IMR-90 (cell line): ENCODE results near the gene CHD6. TPM values are rescaled to one million over a fixed set of nuclear protein-coding genes. Genes with fewer than 3 reads are reported as not detected.

Source experiments
- ATAC-seq: fragments of 200-7000 bp; cut with Tn5 transposase; 2 replicates; pipeline ENCODE4 v1.9.1; 2020; ENCODE audit warnings: low read depth, mild to moderate bottlenecking, moderate library complexity
- BruUV-seq: library from RNA; stranded (reverse); fragments of 400-500 nt; replicated peaks from 2 replicates; lab custom pipeline; 2021; lab: Mats Ljungman, UMichigan
- CTCF ChIA-PET: fragments of 300-600 bp; formaldehyde crosslinking; extraction: SDS; loops from one replicate; lab custom pipeline; 2021; ENCODE audit warnings: antibody characterized with exemption; lab: Yijun Ruan, JAX
- POLR2A ChIA-PET: fragments of 300-600 bp; sonication (Branson Sonifier 250); formaldehyde crosslinking; loops from one replicate; lab custom pipeline; 2022; ENCODE audit warnings: antibody characterized with exemption; ENCODE audit not compliant: unreplicated experiment; lab: Charles Lee
- DNase-seq: peaks from one replicate; pipeline ENCODE4 v3.0.0; 2013
- H2AFZ ChIP-seq: replicated peaks from 2 replicates; pipeline ENCODE3; 2013; ENCODE audit warnings: low read length, mild to moderate bottlenecking; ENCODE audit not compliant: poor library complexity
- H2AK5ac ChIP-seq: 2 replicates; pipeline ENCODE4 v1.6.1; 2013; ENCODE audit warnings: low read depth, low read length, inconsistent platforms
- H2AK9ac ChIP-seq: replicated peaks from 2 replicates; pipeline ENCODE3; 2013; ENCODE audit warnings: mild to moderate bottlenecking, low read depth, low read length, moderate library complexity; ENCODE audit not compliant: poor library complexity
- H2BK120ac ChIP-seq: 2 replicates; pipeline ENCODE4 v1.6.1; 2013; ENCODE audit warnings: low read depth, low read length, inconsistent platforms
- H2BK15ac ChIP-seq: 3 replicates; pipeline ENCODE4 v1.6.1; 2013; ENCODE audit warnings: low read depth, low read length, inconsistent platforms
- H2BK20ac ChIP-seq: 2 replicates; pipeline ENCODE4 v1.6.1; 2013; ENCODE audit warnings: low read depth, mild to moderate bottlenecking, inconsistent platforms, low read length, moderate library complexity
- H2BK5ac ChIP-seq: 2 replicates; pipeline ENCODE4 v1.6.1; 2013; ENCODE audit warnings: mild to moderate bottlenecking, low read depth, low read length, inconsistent platforms; ENCODE audit not compliant: poor library complexity, severe bottlenecking
- H3K14ac ChIP-seq: replicated peaks from 2 replicates; pipeline ENCODE4 v1.6.1; 2013; ENCODE audit warnings: low read depth, low read length, inconsistent platforms
- H3K18ac ChIP-seq: 2 replicates; pipeline ENCODE4 v1.6.1; 2013; ENCODE audit warnings: low read depth, low read length, control low read depth
- H3K23ac ChIP-seq: 2 replicates; pipeline ENCODE4 v1.6.1; 2013; ENCODE audit warnings: low read depth, low read length, inconsistent platforms
- H3K27ac ChIP-seq: 2 replicates; pipeline ENCODE4 v1.5.1; 2013; ENCODE audit warnings: mild to moderate bottlenecking, control low read depth, low read length; ENCODE audit not compliant: insufficient read depth
- H3K27me3 ChIP-seq: 2 replicates; pipeline ENCODE4 v1.6.1; 2013; ENCODE audit warnings: low read length; ENCODE audit not compliant: control insufficient read depth, insufficient read depth
- H3K36me3 ChIP-seq: 2 replicates; pipeline ENCODE4 v1.6.1; 2013; ENCODE audit warnings: low read length, mixed read lengths; ENCODE audit not compliant: control insufficient read depth, insufficient read depth
- H3K4ac ChIP-seq: 2 replicates; pipeline ENCODE4 v1.6.1; 2013; ENCODE audit warnings: low read depth, low read length, inconsistent platforms
- H3K4me1 ChIP-seq: 2 replicates; pipeline ENCODE4 v1.6.1; 2013; ENCODE audit warnings: low read length, mixed read lengths; ENCODE audit not compliant: control insufficient read depth, insufficient read depth
- H3K4me2 ChIP-seq: 2 replicates; pipeline ENCODE4 v1.6.1; 2013; ENCODE audit warnings: low read depth, mild to moderate bottlenecking, control low read depth, low read length, moderate library complexity
- H3K4me3 ChIP-seq: 2 replicates; pipeline ENCODE4 v1.5.1; 2013; ENCODE audit warnings: low read depth, mild to moderate bottlenecking, control low read depth, low read length, moderate library complexity; ENCODE audit not compliant: insufficient read depth
- H3K56ac ChIP-seq: 2 replicates; pipeline ENCODE4 v1.6.1; 2013; ENCODE audit warnings: low read length, inconsistent platforms; ENCODE audit not compliant: insufficient read depth; ENCODE audit errors: extremely low read depth
- H3K79me1 ChIP-seq, 2 experiments: 2 replicates each; pipeline ENCODE4 v1.6.1; 2013; ENCODE audit warnings: low read length in 2 of 2, inconsistent platforms in 1 of 2, low read depth in 1 of 2
- H3K9ac ChIP-seq: 2 replicates; pipeline ENCODE4 v1.6.1; 2013; ENCODE audit warnings: low read depth, low read length, control low read depth
- H3K9me1 ChIP-seq: 2 replicates; pipeline ENCODE4 v1.6.1; 2013; ENCODE audit warnings: low read length, inconsistent platforms; ENCODE audit not compliant: insufficient read depth
- H3K9me3 ChIP-seq: 2 replicates; pipeline ENCODE4 v1.6.1; 2013; ENCODE audit warnings: low read length; ENCODE audit not compliant: control insufficient read depth, insufficient read depth
- H4K20me1 ChIP-seq: 2 replicates; pipeline ENCODE4 v1.6.1; 2013; ENCODE audit warnings: low read length, inconsistent platforms; ENCODE audit not compliant: insufficient read depth
- H4K5ac ChIP-seq: 2 replicates; pipeline ENCODE4 v1.6.1; 2013; ENCODE audit warnings: mild to moderate bottlenecking, low read depth, low read length, control low read depth
- H4K8ac ChIP-seq, 2 experiments: 2 replicates each; pipeline ENCODE4 v1.6.1; 2013; ENCODE audit warnings: low read depth in 2 of 2, low read length in 2 of 2, control low read depth in 1 of 2, inconsistent platforms in 1 of 2
- H4K91ac ChIP-seq: 2 replicates; pipeline ENCODE4 v1.6.1; 2013; ENCODE audit warnings: low read depth, low read length, inconsistent platforms; ENCODE audit not compliant: insufficient read depth
- ELK1 ChIP-seq: fragments of 150-350 bp; IDR thresholded peaks from 2 replicates; pipeline ENCODE4 v1.6.1; 2016; ENCODE audit warnings: low read depth, mild to moderate bottlenecking, low read length, moderate library complexity, borderline replicate concordance
- RFX5 ChIP-seq: IDR thresholded peaks from 2 replicates; pipeline ENCODE4 v1.8.0; 2012; ENCODE audit warnings: low read depth, mild to moderate bottlenecking, low read length, moderate library complexity
- WGBS, 2 experiments: methylation state at CpG; one replicate each; pipeline versions ENCODE4 v1.1.5 to v1.1.7; 2013; ENCODE audit warnings: missing lambda C conversion rate in 2 of 2; ENCODE audit not compliant: insufficient read length in 1 of 2; ENCODE audit errors: extremely low coverage in 2 of 2; 5-methylcytosine and 5-hydroxymethylcytosine counted together
- dilution Hi-C: fragments of 300-500 bp; cut with HindIII; formaldehyde crosslinking; loops from one replicate; pipeline ENCODE4 v1.14.3; 2018; ENCODE audit warnings: low sequenced_read_pairs; ENCODE audit not compliant: unreplicated experiment
- in situ Hi-C: fragments of 300-500 bp; cut with MboI; formaldehyde crosslinking; loops from 3 replicates; pipeline ENCODE4 v1.14.3; 2019; ENCODE audit warnings: low sequenced_read_pairs, inconsistent platforms, mixed read lengths
- intact Hi-C: fragments of 100-400 bp; cut with micrococcal nuclease; formaldehyde crosslinking; loops from 2 replicates; pipeline ENCODE4 v1.10.0; 2022
- polyA plus RNA-seq, 3 experiments: library from polyadenylated mRNA; depleted of rRNA; stranded (reverse); fragments of >200 nt; gene quantifications; 2 replicates each; pipeline ENCODE4 v1.2.3, GENCODE V29; 2012; ENCODE audit warnings: low replicate concordance in 1 of 3
- total RNA-seq: library from RNA; depleted of rRNA; stranded (reverse); fragments of >200 nt; gene quantifications from 2 replicates; pipeline ENCODE4 v1.2.3, GENCODE V29; 2012

Gene CHD6
- total and polyA plus RNA-seq, 2 of the 4 experiments (the other 2 are of a cell fraction), result 8.8 to 26.7 TPM

DNA sequence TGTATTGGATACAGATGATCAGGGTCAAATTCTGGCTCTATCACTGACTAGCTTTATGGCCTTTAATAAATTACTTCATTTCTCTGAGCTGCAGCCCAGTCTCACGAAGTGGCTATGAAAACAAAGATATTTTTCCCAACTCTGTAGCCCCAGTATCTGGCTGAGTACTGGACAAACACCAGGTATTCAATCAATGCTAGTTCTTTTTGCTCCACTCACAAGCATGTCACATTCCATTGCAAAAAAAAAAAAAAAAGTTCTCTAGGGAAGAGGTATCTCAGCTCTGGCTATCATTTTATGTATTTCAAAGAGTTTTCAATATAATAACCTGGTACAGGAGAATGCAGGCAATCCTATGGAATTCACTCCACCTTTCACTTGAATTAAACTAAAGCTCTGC is 3.1 kb downstream of the CHD6 start:
- Histone ChIP-seq H3K9ac (no peak overlapping the region), H3K4me1 (peaks cover 4% of the 10 kb centered on the region), H4K5ac (no peak overlapping the region), H3K4ac (no peak overlapping the region), H3K9me3 (no peaks in the 10 kb centered on the region), H3K27ac (no peak overlapping the region), H4K20me1 (peaks cover 47% of the 10 kb centered on the region), H2BK120ac (no peak overlapping the region), H3K56ac (no peak overlapping the region), H3K14ac (no peak overlapping the region), H2AK5ac (no peak overlapping the region), H3K23ac (no peak overlapping the region), H2AK9ac (no peak overlapping the region), H3K79me1 (peaks cover 25 to 46% of the 10 kb centered on the region in 2 experiments), H3K9me1 (peaks cover 4% of the 10 kb centered on the region; the same call in 1 of the 2 replicates), H4K91ac (no peak overlapping the region), H4K8ac (no peak overlapping the region), H2BK15ac (no peak overlapping the region), H3K36me3 (no peaks in the 10 kb centered on the region), H2BK20ac (no peak overlapping the region), H3K18ac (no peak overlapping the region), H2BK5ac (no peak overlapping the region), H3K4me2 (no peak overlapping the region), H3K4me3 (no peak overlapping the region), H3K27me3 (no peaks in the 10 kb centered on the region), H2AFZ (no peak overlapping the region)
- no CpG with 5 or more reads among the region's 1 CpG for WGBS, 2 experiments
- ATAC-seq, result no peak
- TF ChIP-seq ELK1 (no peak), RFX5 (no peak)
- intact Hi-C loops, result loop anchor here (5.0 kb wide), 3 partner anchors 118 to 188 kb away; no protein-coding TSS in a partner anchor
- ChIA-PET CTCF (interaction anchor here (0.6 to 1.1 kb wide), 2 partner anchors 50 to 160 kb away, joined by 4 to 5 read pairs; no protein-coding TSS in a partner anchor), POLR2A (no interaction called here)
- BruUV-seq, result no TSS peak
- in situ Hi-C loops, result loop anchor here (25.0 kb wide), 2 partner anchors 453 to 653 kb away; no protein-coding TSS in a partner anchor
- dilution Hi-C loops, result no loop called here
- no peak for DNase-seq
